KG1 (cell line): ENCODE measurements around the gene IDE.
A peak's percentile ranks its signal among the peaks of the same experiment; 100 is the strongest.
"Not testable (repeated sequence)": the region's sequence is repeated elsewhere in the genome, so short reads cannot be mapped to it uniquely, and the experiment has no call there.

Experiments used
- DNase-seq: peaks from one replicate; lab custom pipeline; 2025; lab: John Stamatoyannopoulos, UW

The IDE gene

GRCh38 chr10:92573798-92574547 lies at the start of gene IDE:
Gene IDE (minus strand): TSS chr10:92574093. CDS start chr10:92574019, 74 bp downstream.
- peak; percentile 77 for DNase-seq

DNA sequence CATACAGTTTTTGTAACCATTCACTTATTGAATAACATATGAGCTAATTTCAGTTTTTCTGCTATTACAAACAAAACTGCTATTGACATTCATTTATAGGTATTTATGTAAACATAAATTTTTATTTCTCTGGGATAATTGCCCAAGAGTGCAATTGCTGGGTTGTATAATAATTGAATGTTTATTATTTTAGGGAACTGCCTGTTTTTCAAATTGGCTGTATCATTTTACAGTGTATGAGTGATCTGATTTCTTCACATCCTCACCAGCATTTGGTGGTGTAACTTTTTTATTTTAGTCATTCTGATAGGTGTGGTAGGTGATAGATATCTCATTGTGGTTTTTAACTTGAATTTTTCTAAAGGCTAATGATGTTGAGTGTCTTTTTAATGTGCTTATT lies 45.5 kb upstream of the IDE start:
- no peak for DNase-seq

DNA sequence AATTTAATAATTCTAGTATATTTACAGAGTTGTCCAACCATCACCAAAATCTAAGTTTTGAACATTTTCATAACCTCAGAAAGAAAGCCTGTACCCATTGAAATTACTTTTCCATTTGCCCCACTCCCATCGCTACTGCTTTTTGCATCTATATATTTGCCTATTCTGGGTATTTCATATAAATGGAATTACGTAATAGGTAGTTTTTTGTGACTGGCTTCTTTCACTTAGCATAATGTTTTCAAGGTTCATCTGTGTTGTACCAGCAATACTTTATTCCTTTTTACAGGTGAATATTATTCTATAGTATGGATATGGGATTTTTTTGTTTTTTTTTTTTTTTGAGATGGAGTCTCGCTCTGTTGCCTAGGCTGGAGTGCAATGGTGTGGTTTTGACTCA lies 41.6 kb upstream of the IDE start:
- DNase-seq = no peak

DNA sequence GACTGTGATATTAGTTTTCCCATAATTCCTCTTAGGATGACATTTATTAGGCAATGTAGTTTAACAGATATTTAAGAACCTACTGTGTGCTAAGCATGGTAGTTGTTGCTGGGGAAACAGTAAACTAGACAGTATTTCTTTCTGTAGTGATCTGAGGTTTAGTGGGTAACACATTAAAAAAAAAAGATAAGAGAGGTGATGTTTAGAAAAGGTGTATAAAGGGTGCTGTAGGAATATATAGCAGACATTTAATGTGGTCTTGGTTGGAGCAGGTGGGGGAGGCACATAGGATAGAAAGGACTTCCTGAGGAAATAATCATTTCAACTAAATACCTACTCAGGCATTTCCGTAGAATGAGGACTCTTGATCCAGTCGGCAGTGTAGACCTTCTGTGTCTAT lies 30.9 kb upstream of the IDE start:
- no peak for DNase-seq

DNA sequence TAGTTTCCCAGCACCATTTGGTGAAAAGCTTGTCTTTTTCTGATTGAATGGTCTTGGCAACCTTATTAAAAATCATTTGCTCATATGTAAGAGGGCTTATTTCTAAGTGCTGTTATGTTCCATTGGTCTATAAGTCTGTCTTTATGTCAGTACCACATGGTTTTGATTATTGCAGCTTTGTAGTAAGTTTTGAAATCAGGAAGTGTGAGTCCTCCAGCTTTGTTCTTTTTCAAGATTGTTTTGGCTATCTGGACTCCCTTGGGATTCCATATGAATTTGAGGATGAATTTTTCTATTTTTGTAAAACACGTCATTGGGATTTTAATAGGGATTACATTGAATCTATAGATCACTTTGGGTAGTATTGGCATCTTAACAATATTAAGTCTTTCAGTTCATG lies 24.4 kb upstream of the IDE start:
- no peak for DNase-seq

GRCh38 chr10:92595505-92595904 lies 21.6 kb upstream of the IDE start:
- DNase-seq = no peak

GRCh38 chr10:92593619-92594588 lies 20.0 kb upstream of the IDE start:
- DNase-seq = no peak

DNA sequence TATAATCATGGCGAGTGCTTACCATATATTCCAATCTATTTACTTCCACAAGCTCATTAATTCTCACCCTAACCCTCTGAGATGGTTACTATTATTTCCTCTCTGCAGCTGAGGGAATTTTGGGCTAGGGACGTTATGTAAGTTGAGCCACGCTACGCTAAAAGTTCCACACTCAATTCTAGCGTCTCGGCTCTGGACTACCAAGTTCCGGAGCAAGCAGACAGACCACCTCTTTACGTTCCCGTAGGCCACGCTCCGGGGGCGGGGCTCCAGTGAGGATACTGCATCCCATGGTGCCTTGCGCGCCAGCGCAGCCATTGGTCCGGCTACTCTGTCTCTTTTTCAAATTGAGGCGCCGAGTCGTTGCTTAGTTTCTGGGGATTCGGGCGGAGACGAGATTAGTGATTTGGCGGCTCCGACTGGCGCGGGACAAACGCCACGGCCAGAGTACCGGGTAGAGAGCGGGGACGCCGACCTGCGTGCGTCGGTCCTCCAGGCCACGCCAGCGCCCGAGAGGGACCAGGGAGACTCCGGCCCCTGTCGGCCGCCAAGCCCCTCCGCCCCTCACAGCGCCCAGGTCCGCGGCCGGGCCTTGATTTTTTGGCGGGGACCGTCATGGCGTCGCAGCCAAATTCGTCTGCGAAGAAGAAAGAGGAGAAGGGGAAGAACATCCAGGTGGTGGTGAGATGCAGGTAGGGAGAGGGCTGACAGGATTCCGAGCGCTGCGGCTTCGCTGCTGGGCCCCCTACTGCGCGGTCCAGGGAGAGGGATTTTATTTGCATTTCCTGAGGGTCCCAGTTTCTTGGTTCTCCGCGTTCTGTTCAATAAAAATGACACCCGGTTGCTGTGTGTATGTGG lies 19.1 kb upstream of the IDE start, which contains the start of gene KIF11:
KIF11 (plus strand) TSS at position 370 of the 858 bp plus-strand sequence; CDS start at position 616, 246 bp downstream.
- DNase-seq = peak; percentile 99

GRCh38 chr10:92591550-92592022 lies 17.7 kb upstream of the IDE start:
- DNase-seq = peak; percentile 80

DNA sequence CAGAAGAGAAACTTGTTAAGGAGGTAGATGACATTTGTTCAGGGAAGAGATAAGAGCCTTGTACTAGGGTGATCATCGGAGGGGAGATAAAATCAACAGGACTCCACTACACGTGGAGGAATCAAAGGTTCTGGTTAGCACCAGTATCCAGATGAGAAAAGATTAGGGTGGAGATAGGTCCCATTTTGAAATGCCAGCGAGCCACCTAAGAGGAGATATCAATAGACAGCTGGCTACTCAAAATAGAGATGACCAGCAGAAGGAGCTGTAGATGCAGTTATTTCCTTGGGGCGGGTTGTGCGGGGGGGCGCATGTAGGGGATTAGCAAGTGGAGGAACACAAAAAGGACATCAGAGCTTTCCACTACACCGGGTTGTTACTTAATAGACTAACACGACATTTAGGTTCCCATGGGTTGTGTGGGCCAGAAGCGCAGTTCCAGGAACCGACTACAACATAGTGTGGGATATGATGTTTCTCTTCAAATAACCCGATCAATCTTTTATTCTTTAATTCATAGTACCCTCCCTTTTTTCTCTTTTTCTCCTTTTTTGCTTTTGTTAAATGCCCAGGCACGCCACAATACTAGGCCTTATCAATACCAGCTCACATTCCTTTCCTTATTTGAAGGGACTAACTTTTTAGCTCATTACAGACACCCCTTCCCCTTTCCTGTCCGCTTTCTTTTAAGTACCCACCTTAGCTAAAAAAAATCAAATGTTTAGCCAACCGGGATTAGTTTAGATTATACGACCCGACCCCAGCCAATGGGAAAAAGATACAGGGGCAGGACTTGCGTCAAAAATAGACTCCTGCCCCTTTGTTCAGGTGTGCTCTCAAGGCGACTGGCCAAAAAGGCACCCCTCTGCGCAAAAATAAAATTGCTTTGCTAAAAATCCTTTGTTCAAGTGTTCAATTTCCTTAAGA lies 17.0 kb upstream of the IDE start:
- DNase-seq = no peak

GRCh38 chr10:92582347-92582746 lies 8.5 kb upstream of the IDE start:
- DNase-seq = not testable (repeated sequence)

DNA sequence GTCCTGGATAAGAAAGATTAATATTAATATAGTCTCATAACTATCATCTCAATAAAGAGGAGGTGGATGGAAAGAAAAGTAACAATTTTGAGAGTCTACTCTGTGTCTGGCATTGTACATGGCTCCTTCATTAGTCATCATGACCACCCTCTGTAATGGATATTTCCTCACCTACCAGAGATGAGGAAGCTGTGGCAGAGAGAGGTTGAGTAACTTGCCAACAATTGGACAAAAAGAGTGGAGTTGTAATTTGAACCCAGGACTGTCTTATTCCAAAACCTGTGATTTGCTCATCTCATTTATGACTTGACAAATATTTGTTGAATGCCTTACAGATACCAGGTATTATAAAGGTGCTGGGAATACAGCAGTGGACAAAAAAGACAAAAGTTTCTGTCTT lies 2.1 kb upstream of the IDE start:
- DNase-seq = no peak

GRCh38 chr10:92574548-92575261 lies 812 bp upstream of the IDE start:
- DNase-seq = no peak

DNA sequence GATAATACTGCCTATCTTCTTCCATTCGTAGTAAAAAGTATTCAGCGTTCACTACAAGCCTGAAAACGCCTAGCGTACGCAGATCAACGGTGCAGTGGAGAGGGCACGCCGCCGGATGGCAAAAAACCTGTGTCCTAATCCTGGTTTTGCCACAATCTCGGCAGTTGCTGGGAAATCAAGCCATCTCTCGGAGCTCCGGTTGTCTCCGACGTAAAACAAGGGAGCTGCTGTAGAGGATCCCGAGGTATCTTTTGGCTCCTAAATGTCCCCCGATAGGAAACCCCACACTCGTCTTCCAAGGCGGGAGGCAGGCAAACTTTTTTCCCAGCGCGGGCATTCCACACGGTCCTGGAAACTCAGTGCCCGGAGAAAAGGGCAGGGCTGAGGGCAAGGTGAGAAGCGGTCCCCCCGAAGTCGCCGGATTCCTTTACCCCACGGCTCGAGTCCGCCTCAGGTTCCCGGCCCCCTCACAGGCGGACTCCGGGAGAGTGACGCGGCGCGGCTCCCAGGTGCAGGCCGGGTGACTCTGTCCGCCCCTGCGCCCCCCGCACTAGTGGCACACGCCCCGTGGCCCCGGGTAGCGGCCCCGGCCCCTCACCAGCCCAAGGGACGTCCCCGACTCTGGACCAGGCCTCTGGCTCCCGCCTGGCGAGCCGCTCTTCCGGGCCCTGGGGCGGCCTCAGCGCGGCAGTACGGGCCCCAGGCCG lies 649 bp downstream of the IDE start:
- DNase-seq = no peak

GRCh38 chr10:92572362-92573090 lies 1.4 kb downstream of the IDE start:
- no peak for DNase-seq

DNA sequence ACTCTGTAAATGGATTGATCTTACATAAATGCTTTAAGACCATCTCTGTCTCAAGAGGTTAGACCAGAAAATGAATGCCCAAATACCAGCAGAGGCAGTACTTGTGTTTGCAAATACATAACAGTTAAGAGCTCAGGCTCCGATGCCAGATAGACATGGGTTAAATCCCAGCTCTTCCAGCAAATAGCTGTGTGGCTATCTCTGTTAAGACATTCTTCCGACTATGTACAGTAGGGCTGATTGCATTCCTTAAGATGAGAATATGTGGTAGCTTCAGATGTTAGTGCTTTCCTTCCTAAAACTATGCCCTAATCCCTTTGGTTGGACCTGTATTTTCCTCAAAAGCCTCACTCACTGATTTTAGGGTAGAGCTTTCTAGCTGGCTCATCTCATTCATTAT lies 2.2 kb downstream of the IDE start:
- no peak for DNase-seq

GRCh38 chr10:92569663-92570062 lies 4.2 kb downstream of the IDE start:
- not testable (repeated sequence) for DNase-seq

GRCh38 chr10:92569071-92569470 lies 4.8 kb downstream of the IDE start:
- no peak for DNase-seq
